Central memory CD4-positive, alpha-beta T cell (primary cell): ENCODE data around the gene OR5A1.
"Not testable (repeated sequence)": the region's sequence is repeated elsewhere in the genome, so short reads cannot be mapped to it uniquely, and the experiment has no call there.

ENCODE experiments used
- DNase-seq: peaks from one replicate; pipeline ENCODE4 v3.0.0; 2022
- total RNA-seq, 3 experiments: gene quantifications; one replicate each; lab custom pipeline; 2026; lab: John Stamatoyannopoulos, UW

The OR5A1 gene
- 0 to 0.39 (median 0) reads per million in 3 experiments for total RNA-seq

- DNase-seq, result no peak
These were observed at the start of gene OR5A1 for GRCh38 chr11:59436169-59436568. Gene OR5A1 (plus strand): TSS chr11:59436469. CDS start chr11:59443169, 6,700 bp downstream.

DNA sequence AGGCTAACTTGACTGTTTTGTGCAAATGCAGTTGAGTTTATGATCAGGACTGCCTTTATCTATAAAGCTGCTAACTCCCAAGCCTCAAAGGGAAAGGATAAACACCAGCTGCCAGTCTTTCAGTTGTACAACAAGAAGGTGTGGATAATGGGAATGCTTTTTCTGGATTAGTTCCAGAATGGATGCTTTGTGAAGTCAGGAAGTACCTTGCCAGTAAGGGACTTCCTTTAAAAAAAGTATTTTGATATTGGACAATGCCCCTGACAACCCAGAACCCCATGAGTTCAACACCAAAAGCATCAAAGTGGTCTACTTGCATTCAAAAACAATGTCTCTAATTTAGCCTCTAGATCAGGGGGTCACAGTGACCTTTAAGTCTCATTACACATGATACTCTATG lies 42.1 kb upstream of the OR5A1 start:
- no peak for DNase-seq

DNA sequence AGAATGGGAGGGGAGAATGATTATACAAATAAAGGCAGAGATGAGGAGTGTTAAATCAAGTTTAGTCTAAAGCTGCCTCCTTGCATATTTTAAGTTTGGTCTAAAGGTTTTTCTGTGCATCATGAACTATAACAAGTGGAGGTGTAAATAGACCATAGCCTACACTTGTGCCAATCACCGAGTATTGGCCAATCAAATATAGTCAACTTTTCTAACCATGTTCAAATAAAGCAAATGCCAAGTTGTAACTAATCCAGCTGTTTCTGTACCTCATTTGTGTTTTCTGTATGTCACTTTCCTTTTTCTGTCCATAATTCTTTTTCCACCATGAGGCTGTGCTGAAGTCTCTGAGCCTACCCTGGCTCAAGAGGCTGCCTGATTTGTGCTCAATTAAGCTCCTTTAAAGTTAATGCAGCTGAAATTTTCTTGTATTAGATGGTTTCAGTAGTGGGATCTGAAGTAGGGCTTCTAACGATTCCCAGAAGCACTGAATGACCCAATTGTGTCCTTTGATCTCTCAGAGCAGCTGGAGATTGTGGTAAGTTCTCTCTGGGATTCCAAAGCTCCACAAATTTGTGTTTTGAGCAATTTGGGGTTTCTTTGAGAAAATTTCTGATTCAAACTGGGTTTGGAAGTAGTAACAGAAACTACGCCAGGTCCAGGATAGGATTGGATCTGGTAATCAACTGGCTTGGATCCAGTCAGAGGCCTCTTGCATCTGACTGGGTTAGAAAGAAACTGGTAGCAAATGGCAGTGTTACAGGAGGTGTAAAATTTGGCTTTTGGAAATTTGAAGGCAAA lies 35.6 kb upstream of the OR5A1 start:
- DNase-seq, result no peak

- DNase-seq, result no peak
These were observed 35.1 kb upstream of the OR5A1 start for GRCh38 chr11:59401262-59401552.

- DNase-seq, result no peak
These were observed 32.7 kb upstream of the OR5A1 start for GRCh38 chr11:59403546-59403945.

DNA sequence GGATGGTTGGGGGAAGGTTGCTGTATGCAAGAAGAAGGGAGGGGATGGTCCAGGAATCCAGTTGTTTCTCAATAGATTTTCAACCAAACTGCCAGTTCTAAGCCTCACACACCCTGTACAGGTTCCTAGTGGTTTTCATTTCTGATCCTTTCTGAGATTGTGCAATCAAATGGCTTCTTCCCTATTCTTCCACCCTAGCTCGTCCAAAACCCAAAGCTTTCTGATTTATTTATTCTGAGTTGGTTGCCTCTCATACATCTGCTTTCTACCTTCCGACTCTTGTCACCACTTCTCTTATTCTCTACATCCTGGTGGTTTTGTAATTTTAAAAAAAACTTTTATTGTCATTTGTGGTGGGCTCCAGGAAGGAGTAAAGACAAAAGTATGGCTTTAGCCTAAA lies 22.6 kb upstream of the OR5A1 start:
- no peak for DNase-seq

DNA sequence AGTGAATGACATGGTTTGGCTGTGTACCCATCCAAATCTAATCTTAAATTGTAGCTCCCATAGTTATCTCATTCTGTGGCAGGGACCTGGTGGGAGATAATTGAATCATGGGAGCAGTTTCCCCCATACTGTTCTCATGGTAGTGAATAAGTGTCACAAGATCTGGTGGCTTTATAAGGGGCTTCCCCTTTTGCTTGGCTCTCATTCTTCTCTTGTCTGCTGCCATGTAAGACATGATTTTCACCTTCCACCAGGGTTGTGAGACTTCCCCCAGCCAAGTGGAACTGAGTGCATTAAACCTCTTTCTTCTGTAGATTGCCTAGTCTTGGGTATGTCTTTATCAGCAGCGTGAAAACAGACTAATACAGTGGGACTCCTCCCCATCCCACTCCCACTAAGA lies 21.2 kb upstream of the OR5A1 start:
- DNase-seq, result no peak

GRCh38 chr11:59416613-59417012 lies 19.7 kb upstream of the OR5A1 start:
- DNase-seq, result no peak

- no peak for DNase-seq
These were observed 19.2 kb upstream of the OR5A1 start for GRCh38 chr11:59417023-59417422.

DNA sequence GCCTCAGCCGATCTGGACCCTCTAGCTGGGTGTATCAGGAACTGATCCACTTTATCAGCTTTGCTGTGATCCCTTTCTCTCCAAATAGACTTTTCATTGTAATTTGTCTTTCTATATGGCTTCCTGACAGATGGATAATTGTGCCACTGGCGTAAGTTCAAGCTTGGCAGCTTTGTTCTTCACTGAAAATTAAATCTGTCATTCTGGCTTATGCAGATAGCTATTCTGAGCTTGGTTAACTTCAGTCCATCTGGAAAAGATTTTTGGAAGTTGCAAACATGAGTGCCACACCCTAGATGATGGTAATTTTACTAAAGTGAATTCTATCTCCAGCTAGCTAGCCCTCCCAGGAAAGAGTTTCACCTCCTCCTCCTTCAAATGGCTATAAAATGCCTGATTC lies 18.1 kb upstream of the OR5A1 start:
- no peak for DNase-seq

DNA sequence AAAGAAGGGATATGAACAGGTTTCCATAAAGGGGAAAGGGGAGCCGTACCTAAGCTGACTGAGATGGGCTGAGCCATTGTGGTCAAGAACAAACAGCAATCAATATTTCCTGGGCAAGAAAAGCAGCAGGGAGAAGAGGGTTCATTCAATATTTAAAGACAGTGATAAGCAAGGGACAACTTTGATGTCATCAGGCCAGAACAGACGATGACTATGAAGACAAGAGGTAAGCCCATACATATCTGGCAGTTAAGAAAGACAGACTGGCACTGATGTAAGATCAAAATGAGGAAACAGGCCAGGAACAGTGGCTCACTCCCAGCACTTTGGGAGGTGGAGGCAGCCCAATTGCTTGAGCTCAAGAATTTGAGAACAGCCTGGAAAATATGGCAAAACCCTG lies 12.4 kb upstream of the OR5A1 start:
- no peak for DNase-seq

- DNase-seq, result no peak
These were observed 11.1 kb upstream of the OR5A1 start for GRCh38 chr11:59425131-59425530.

DNA sequence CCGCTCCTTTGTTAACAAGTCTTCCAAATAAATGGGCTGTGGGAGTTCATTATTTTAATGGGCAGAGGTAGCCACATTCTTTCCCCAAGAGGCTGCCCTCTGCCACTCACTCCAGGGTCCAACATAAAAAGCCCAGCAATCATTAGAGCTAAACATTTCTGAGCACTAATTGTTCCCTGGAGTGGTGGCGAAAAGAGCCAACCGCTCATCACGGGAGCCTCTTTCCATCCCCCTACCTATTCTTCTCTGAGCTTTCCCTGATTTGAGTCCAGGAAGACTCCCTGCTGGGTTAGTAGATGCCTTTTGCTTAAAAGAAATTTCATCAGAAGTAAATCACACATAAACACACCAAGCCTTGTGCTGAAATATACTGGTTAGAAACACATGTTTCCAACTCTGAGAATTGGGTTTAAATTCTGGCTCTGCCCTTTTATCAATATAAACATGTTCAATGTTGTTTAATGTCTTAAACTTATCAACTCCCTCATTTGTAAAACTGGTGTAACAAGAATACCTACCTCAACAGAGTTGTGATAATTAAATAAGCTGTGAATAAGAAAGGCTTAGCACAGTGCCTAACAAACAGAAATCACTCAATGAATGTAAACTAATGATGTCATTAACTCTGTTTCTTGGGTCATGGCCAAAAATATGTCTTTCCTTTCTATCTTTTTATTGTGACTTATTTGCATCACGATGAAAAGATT lies 9.8 kb upstream of the OR5A1 start, which contains the start of gene OR5A2:
Gene OR5A2 (minus strand): TSS at position 53 of the 707 bp plus-strand sequence. CDS start 3,460 bp downstream, outside the sequence.
- DNase-seq, result no peak

DNA sequence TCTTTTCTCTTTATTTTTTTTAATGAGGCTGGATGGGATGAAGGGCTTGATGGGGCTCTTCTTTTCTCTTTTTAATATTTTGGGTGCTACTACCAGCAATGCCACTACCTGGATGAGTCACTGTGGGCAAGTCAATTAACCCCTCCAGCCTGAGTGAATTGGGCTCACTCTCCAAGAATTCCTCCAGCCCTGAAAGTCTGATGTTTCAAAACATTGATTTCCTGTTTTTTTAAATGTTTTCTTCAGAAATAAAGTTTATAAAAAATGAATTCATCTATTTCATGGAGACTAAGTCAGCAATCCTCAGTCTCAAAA lies 9.2 kb upstream of the OR5A1 start:
- DNase-seq, result no peak

DNA sequence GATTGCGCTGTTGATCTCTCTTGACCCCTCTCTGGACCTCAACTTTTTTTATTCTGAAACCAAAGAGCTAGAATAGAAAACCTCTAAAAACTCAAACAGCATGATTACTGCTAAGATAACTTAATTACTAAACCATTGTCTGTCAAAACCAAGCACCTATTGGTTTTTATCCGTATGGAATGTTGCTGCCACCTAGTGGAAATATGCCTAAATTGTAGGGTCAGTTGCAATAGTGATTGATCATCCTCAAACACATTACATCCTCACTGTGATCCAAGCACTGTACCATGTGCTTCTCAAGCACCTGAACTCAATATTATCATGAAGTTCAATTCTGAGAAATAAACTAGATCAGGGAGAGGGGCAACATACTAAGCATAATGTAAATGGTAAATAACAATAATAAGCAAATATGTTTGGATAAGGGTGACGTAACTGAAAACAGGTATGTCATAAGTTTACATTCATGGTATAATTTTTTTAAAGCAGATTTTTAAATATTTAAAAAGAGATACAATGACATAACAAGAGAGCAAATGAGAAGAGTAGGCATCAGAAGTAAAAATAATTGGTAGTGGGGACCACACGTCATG lies 6.2 kb upstream of the OR5A1 start:
- peak; percentile 50 for DNase-seq

DNA sequence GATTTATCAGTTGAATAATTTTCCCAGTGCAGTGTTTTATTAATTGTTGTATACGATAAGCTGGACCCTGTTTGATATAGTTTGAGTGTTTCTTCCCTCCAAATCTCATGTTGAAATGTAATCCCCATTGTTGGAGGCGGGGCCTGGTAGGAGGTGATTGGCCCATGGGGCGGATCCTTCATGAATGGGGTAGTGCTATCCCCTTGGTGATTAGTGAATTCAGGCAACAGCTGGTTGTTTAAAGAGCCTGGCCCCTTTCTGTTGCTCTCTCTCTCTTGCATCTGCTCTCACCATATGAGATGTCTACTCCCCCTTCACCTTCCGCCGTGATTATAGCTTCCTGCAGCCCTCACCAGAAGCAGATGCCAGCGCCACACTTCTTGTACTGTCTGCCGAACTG lies 1.5 kb downstream of the OR5A1 start:
- DNase-seq, result no peak

- DNase-seq, result not testable (repeated sequence)
These were observed 9.4 kb downstream of the OR5A1 start for GRCh38 chr11:59445624-59446023.

DNA sequence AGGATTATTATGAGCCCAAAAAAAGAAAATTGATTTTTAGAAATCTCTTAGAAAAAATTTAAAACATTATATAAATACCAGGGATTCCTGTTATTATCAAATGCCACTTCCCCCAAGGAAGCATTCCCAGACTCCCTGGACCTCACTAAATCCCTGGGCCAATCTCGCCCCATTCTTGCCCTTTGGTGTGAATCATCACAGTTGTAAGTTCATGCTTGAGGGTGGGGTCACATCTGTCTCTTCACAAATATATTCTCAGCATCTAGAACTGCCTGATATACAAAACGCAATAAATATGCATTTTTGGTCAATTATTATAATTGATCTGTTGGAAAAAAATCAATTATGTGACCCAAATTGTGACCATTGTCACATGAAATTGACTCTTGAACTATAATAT lies 12.2 kb downstream of the OR5A1 start:
- no peak for DNase-seq

DNA sequence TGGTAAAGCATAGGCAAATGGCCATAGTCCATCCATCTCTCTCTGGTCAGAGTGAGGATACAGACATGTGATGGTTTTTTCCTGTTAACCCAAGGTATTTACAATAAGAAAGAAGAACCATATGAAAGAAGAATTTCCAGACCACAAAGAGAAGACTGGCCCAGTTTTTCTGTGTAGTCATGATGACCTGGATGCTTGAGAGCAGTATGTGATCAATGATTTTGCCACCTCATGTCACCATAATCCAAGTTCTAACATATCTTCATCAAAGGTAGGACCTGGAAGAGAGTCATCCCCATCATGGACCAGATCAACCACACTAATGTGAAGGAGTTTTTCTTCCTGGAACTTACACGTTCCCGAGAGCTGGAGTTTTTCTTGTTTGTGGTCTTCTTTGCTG lies 20.4 kb downstream of the OR5A1 start, which contains the start of gene OR4D6:
Gene OR4D6 (plus strand): TSS at position 301 of the 400 bp plus-strand sequence. CDS start 0 bp downstream, at position 301.
- no peak for DNase-seq

DNA sequence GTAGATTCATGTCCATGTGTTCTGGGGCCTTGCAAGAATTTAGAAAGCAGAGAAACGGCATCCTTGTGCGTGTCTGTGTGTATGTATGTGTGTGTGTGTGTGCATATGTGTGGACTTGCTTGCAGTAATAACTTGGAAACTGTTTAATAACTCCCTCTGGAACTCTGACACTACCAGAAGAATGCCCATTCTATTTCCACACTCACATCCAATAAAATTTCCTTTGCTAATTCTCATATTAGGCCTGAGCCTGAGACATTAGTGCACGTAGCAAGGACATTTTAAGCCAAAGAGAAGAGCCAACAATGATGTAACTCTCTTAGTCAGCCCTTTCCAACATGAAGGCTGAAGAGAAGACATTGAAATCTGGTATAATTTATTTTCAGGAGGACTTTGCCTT lies 23.6 kb downstream of the OR5A1 start:
- DNase-seq, result no peak

- no peak for DNase-seq
These were observed 26.9 kb downstream of the OR5A1 start for GRCh38 chr11:59463190-59463641.

DNA sequence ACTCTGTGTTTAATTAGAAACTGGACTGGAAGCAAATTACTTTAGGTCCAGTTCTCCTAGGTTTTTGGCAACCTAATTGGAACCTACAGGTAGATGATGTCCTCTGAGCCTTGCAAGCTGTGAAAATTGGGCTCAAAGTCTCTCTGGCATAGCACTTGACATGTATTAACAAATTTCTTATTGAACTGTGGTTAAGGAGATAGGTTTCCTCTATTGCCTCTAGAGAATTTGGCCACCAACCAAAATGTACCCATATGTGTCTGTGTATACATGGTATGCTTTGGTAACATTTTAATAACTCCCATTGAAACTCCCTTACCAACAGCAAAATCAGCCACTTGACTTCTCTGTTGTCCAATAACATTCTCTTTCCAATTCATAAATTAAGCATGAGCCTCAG lies 36.7 kb downstream of the OR5A1 start, which contains the start of gene OR4D10:
Gene OR4D10 (plus strand): TSS at position 301 of the 400 bp plus-strand sequence. CDS start 4,115 bp downstream, outside the sequence.
- DNase-seq, result no peak

DNA sequence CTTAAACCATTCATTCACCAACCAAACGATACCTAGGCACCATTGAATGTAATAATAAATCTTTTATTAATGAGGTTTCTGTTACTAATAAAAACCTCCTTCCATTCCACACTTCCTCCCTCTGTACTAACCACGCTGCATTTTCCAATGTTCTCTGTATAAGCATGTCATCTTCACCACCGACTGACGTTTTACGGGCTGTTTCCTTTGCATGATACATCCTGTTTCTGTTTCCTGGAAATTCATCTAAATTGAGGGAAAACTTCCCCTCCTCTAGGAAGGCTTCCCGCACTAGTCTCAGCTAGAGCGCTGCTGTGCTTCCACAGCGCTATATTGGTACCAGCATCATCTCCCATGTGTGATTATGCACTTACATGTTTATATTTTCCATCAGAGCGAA lies 38.9 kb downstream of the OR5A1 start:
- no peak for DNase-seq

DNA sequence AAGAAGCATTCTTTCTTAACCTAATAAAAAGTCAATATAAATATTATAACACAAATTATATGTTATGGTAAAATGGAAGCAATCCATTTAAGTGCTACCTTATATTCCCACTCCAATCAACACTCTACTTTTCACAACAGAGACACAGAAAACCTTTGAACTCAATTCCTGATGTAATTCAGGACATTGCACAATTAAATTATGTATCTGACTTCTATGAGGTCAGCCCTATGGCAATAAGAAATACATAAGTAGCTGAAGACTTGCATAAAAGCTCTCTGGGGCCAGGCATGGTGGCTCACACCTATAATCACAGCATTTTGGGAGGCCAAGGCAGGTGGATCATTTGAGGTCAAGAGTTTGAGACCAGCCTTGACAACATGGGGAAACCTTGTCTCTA lies 43.6 kb downstream of the OR5A1 start:
- no peak for DNase-seq
